MM.1S (cell line): Measurements from ENCODE around the gene MRPL4.

Experiments used
- EZH2 ChIP-seq: fragments of 300-600 bp; sonication (generic); optimal IDR thresholded peaks from 2 replicates; pipeline ENCODE3; 2017; ENCODE audit warnings: low read depth, mild to moderate bottlenecking, antibody characterized with exemption, low read length, mixed read lengths
- EZH2phosphoT487 ChIP-seq: fragments of 300-600 bp; sonication (generic); IDR thresholded peaks from 2 replicates; pipeline ENCODE4 v1.6.1; 2018; ENCODE audit warnings: antibody characterized with exemption, low read length
- TF ChIP-seq, protein P1 (sequence below): fragments of 300-600 bp; sonication (generic); IDR thresholded peaks from 2 replicates; pipeline ENCODE4 v1.5.1; 2016; ENCODE audit warnings: antibody characterized with exemption, low read length, mixed read lengths

DNA sequence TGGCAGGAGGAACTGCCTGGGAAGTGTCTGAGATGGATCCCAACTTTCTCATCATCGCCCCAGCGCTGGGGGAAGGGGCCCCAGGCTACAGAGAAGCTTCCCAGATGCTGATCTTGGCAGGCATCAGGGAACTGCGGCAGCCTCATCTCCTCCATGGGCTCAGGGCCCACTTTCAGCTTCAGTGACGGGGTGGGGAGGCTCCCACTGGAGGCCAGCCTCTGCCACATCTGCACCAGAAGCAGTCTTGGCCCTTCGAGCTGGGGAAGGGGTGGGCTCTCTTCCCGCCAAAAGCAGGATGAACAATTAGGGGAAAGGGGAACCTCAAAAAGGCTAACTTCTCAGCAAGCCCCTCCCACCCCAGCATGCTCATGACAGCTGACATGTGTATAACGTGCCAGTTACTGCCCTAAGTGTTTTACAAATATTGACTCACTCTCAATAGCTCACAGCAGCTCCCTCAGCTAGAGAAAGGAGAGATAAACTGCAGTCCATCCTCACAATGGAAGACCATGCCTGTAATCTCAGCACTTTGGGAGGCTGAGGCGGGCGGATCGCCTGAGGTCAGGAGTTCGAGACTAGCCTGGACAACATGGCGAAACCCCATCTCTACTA, 13.7 kb upstream of the MRPL4 start:
- TF ChIP-seq, protein P1, sequence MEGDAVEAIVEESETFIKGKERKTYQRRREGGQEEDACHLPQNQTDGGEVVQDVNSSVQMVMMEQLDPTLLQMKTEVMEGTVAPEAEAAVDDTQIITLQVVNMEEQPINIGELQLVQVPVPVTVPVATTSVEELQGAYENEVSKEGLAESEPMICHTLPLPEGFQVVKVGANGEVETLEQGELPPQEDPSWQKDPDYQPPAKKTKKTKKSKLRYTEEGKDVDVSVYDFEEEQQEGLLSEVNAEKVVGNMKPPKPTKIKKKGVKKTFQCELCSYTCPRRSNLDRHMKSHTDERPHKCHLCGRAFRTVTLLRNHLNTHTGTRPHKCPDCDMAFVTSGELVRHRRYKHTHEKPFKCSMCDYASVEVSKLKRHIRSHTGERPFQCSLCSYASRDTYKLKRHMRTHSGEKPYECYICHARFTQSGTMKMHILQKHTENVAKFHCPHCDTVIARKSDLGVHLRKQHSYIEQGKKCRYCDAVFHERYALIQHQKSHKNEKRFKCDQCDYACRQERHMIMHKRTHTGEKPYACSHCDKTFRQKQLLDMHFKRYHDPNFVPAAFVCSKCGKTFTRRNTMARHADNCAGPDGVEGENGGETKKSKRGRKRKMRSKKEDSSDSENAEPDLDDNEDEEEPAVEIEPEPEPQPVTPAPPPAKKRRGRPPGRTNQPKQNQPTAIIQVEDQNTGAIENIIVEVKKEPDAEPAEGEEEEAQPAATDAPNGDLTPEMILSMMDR: no peak
- TF ChIP-seq EZH2phosphoT487 (no peak), EZH2 (no peak)
